Tibial nerve (tissue), 4 donors: ENCODE measurements around the gene NCK1.

Source experiments
- CTCF ChIP-seq, 5 experiments: fragments of 200-600 bp in 3 of 5; fragments of 450-650 bp in 2 of 5; sonication (generic) in 3 of 5; IDR thresholded peaks; one replicate each; pipeline ENCODE4 v1.5.1; 2016 to 2019; ENCODE audit warnings: antibody characterized with exemption in 5 of 5, mild to moderate bottlenecking in 3 of 5, moderate library complexity in 2 of 5
- EP300 ChIP-seq, 2 donors: sonication (generic); formaldehyde crosslinking; IDR thresholded peaks; one replicate each; pipeline ENCODE4 v1.6.1; 2017; ENCODE audit warnings: antibody characterized with exemption in 2 of 2, mild to moderate bottlenecking in 1 of 2
- POLR2A ChIP-seq, 2 donors: fragments of 450-650 bp; IDR thresholded peaks; one replicate each; pipeline ENCODE4 v1.6.1; 2017; ENCODE audit warnings: antibody characterized with exemption in 2 of 2, mild to moderate bottlenecking in 2 of 2, moderate library complexity in 2 of 2

GRCh38 chr3:136882571-136882970 lies 20.6 kb downstream of the NCK1 start:
- no peak for TF ChIP-seq POLR2A (IDR thresholded peaks at IDR 0.05)
- TF ChIP-seq CTCF (IDR thresholded peaks at IDR 0.05), result no peak
- no peak for TF ChIP-seq EP300 (IDR thresholded peaks at IDR 0.05)
